Loucy (cell line): ENCODE data around the gene ENO4.

Experiments used
- EZH2phosphoT487 ChIP-seq: fragments of 200-600 bp; IDR thresholded peaks from 2 replicates; pipeline ENCODE4 v1.6.1; 2018; ENCODE audit warnings: antibody characterized with exemption, mild to moderate bottlenecking, moderate library complexity, borderline replicate concordance
- TF ChIP-seq, protein P1 (sequence below): fragments of 200-600 bp; sonication (generic); conservative IDR thresholded peaks from 2 replicates; pipeline ENCODE4 v1.5.1; 2014; ENCODE audit warnings: mild to moderate bottlenecking, antibody characterized with exemption, low read length

DNA sequence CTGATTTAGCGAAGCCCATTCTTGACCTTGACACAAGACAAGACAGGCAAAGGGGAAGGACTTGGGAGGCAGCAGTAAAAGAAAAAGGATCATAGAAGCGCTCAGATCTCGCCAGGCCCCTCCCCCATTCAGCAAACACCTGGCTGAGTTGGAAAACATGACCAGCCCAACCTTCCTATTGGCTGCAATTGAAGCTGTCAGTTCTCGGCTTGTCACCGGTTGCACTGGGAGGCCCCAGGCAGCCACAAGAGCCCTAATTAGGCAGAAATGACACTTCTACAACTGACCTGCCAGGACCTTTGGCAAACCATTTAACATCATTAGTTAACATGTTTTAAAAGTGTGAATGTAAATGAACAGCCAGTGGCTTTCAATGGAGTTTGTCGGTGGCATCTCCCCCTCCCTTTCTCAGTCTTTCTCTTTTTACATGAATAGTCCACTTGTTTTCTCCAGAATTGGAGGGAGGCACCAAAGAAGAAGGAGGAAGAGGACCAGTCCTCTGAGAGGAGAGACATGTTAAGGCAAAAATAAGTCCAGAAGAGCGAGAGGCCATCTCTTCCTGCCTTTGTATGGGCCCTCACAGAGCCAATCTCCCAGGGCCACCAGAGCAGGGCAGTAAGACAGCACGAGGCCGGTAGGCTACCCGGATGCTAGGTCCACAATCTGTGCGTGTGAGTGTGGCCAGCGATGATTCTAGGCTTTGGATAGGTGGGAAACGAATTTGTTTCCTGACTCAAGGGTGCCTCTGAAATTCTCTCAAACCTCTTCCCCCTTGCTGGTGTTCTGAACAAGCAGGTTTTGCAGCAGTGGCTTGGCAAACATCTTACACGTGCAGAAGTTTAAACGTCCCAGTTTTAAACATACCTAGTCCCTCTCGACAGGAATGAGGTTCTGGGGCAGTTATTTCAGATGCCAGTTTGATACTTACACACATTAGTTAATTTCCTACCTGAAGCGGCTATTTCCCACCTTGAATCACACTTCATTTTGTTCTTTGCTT, 15.0 kb upstream of the ENO4 start:
- TF ChIP-seq, protein P1, sequence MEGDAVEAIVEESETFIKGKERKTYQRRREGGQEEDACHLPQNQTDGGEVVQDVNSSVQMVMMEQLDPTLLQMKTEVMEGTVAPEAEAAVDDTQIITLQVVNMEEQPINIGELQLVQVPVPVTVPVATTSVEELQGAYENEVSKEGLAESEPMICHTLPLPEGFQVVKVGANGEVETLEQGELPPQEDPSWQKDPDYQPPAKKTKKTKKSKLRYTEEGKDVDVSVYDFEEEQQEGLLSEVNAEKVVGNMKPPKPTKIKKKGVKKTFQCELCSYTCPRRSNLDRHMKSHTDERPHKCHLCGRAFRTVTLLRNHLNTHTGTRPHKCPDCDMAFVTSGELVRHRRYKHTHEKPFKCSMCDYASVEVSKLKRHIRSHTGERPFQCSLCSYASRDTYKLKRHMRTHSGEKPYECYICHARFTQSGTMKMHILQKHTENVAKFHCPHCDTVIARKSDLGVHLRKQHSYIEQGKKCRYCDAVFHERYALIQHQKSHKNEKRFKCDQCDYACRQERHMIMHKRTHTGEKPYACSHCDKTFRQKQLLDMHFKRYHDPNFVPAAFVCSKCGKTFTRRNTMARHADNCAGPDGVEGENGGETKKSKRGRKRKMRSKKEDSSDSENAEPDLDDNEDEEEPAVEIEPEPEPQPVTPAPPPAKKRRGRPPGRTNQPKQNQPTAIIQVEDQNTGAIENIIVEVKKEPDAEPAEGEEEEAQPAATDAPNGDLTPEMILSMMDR = no peak
- no peak for TF ChIP-seq EZH2phosphoT487
